ENCODE results near the gene GRIN3B.

The GRIN3B gene

DNA sequence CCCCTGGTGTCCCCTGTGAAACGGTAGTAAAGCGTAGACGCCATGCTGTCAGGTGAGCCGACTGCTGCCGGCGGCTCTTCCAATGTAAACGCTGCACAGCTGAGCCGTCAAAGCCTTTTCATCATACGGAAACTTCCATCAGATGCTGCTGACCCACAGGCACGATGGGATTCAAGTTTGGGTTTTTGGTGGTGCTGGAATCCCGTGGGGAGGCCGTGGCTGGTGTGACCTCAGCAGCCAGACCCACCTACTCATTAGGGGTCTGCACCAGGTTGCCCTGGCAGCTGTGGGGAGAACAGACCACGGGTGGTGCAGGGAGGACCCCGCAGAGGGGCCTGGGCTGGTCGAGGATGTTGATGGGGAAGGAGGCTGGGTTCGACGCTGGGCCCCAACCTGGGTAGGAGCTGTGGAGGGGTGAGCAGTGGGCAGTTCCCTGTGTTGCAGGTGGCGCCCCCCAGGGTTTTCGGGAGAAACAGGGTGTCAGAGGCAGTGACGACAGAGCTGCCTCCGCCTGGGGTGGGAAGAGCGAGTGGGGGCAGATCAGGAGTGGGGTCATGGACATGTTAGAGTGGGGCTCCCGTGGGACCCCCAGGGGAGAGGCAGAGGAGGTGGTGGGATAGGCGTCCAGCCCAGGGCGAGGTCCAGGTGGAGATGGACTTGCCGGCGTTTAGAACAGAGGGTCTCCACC, 6.6 kb downstream of the GRIN3B start:
- no peak for DNase-seq (ENCODE audit: low read depth, low spot score)

DNA sequence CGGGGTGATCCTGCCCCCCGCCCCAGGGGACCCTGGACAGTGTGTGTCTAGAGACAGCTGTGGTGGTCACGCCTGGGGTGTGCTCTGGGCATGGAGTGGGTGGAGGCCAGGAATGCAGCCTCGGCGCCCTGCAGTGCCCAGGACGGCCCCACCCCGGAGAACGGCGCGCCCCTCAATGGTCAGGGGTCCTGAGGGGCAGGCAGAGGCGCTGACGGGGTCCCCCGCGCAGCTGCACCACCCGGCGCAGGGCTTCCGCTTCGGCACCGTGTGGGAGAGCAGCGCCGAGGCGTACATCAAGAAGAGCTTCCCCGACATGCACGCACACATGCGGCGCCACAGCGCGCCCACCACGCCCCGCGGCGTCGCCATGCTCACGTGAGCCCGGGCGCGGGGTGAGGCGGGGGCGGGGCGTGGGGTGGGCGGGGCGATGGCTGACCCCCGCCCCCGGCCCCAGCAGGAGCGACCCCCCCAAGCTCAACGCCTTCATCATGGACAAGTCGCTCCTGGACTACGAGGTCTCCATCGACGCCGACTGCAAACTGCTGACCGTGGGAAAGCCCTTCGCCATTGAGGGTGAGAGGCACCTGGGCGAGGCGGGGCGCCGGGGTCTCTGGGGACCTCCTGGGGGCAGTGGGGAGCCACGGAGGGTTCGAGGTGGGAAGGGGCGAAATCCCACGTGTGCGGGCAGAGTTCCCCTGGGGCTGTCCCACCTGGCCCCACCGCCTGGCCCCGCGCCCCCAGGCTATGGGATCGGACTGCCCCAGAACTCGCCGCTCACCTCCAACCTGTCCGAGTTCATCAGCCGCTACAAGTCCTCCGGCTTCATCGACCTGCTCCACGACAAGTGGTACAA, 7.4 kb downstream of the GRIN3B start:
- DNase-seq (ENCODE audit: low read depth, low spot score) = no peak

DNA sequence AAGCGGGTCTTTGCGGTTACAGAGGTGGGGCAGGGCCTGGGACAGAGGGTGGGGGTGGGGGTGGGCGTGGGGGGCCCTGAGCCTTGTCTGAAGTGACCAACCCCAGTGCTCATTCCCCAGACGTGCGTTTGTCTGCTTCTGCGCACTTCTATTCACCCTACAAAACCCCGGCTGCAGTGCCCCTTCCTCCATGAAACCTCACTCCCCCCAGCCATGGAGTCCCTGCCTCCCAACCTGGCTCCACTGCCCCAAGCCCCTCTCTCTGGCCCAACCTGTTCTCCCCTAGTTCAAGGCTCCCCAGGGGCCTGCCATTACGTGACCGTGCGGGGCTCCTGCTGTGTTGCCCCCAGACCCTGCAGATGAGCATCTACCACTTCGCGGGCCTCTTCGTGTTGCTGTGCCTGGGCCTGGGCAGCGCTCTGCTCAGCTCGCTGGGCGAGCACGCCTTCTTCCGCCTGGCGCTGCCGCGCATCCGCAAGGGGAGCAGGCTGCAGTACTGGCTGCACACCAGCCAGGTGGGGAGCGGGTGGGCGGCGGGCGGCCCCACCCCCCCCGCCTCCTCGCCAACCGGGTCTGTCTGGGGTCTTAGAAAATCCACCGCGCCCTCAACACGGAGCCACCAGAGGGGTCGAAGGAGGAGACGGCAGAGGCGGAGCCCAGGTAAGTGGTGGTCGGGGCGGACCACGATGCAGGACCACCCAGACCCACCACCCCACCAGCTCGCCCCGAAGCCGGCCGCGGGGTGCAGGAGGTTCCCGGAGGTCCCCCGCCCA, 8.2 kb downstream of the GRIN3B start:
- no peak for DNase-seq (ENCODE audit: low read depth, low spot score)

DNA sequence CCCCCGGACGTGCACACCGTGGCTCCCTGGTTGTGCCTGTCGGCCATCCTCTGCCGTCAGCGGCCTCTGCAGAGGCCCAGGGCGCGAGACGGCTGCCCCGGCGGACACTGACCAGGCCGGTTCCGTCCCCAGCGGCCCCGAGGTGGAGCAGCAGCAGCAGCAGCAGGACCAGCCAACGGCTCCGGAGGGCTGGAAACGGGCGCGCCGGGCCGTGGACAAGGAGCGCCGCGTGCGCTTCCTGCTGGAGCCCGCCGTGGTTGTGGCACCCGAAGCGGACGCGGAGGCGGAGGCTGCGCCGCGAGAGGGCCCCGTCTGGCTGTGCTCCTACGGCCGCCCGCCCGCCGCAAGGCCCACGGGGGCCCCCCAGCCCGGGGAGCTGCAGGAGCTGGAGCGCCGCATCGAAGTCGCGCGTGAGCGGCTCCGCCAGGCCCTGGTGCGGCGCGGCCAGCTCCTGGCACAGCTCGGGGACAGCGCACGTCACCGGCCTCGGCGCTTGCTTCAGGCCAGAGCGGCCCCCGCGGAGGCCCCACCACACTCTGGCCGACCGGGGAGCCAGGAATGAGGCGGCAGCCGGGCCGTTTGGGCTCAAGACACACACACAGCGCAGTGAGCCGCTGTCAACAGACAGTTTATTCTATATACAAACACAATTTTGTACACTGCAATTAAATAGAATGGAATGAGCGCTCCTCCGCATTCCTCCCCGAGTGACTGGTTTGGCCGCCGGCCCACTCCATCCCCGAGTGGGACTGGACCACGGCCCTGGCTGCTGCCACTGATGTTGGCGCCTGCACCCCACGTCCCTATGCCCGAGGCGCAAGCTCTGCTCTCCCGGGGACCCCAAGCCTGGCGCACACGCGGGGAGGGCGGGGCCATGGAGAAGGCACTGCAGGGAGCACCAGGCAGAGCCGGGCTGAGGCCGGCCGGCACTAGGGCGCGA, 9.1 kb downstream of the GRIN3B start:
- no peak for DNase-seq (ENCODE audit: low read depth, low spot score)

DNA sequence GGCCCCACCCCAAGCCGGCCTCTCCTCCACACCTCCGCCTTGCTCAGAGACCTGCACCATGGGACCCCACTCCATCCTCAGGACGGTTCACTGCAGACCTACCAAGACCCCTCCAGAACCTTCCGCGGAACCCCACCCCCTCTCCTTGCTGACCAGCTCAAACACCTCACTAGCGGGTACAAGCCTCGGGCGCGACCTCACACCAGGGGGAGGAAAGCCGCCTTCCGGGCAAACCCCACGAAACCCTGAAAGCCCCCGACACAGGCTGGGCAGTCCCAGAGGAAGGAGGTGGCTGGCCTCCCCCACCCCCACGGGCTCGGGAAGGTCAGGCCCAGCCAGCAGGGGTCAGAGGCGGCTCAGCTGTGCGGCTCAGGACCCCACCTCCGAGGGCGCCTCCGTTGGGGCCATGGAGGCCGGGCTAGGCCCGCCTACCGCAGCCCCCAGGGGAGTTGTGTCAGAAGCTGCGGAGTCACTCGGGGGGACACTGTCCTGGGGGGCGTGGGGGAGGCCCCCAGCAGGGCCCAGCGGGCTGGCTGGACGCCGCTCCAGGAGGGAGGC, 9.8 kb downstream of the GRIN3B start:
- DNase-seq (ENCODE audit: low read depth, low spot score) = no peak

DNA sequence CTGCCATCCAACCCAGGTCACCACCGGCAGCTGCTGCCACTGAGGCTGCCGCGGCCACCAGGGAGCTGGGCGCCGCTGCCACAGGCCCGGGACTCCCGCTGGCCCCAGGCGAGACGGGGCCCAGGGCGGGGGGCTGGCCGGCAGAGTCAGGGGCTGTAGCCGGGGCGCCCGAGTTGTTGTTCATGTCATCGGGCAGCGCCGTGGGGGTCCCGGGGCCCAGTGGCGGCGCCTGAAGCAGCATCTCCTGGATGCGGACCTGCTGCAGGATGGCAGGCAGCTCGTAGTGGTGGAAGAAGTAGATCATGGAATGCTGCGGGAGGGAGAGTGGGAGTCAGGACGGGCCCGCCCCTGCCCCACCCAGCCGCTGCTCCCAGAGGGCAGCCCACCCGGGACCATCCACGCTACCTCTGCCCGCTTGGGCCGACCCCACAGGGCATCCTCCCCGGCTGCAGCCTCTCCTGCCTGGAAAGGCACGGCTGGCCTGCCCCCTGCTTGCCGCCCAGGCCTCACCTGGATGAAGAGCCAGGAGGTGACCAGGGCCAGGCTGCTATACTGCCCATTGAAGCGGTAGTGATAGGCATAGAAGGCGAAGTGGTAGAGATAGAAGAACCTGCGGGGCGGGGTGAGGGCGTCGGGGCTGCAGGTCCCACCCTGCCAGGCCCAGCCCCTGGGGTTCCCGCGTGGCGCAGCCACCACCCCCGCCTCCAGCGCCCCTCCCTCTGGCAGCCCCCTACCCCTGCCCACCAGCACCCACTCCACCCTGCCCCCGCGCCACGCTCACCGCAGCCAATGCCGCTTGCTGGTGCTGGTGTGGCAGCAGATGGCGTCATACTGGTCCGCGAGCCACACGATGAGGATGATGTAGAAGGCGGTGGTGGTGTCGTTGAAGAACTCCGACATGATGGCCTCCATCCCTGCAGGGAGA, 10.6 kb downstream of the GRIN3B start:
- no peak for DNase-seq (ENCODE audit: low read depth, low spot score)

DNA sequence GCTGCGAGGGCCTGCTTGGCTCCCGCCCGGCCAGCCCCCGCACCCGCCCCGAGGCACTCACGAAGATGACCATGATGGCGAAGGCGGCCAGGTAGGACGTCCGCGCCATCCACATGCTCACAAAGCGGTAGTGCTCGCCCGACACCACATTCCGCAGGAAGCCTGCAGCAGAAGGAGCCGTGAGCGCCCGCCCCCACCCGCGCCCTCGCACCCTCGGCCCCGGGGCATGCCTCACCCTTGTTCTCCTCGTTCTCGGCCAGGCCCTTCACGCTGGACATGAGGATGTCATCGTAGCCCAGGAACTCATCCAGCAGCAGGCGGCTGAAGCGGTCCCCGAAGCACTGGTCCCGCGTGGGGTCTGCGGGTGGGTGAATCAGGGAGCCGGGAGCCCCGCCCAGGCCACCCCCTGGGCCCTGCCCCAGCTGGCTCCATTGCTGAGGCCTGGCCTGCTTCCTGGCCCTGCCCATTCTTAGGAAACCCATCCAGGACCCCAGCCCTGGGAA, 11.7 kb downstream of the GRIN3B start:
- no peak for DNase-seq (ENCODE audit: low read depth, low spot score)

DNA sequence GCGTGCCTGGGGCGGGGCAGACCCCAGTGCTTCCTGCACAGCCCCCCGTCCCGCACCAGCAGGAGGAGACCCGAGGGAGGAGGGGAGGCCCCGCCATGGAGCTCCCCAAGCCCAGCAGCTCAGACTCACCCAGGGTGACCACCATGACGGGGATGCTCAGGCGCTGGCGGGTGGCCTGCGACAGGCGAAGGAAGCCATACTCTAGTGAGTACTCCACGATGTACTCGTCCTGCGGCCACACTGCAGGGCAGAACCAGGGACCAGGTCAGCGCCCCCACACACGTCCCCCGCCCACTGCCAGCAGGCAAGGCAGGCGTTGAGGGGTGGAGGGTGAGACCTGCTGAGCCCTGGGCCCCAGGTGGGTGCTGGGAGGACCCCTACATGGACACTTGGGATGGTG, 12.1 kb downstream of the GRIN3B start:
- DNase-seq (ENCODE audit: low read depth, low spot score) = no peak

DNA sequence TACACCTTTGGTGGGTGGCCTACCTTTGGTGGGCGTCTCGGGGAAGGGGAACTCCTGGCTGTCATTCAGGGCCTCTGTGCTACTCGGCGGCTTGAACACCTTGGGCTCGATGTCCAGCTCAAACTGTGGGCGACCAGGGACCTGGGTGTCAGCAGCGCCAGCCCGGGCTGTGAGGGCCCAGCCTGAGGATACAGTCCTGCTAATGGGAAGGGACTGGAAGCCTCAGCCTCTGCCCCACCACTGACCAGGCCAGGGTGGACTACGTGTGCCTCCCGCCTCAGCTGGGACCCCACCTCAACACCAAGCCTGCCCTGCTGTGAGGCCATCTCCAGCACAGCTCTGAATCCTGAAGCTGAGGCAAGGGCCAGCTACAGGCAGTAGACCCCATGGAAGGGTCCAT, 13.0 kb downstream of the GRIN3B start:
- DNase-seq (ENCODE audit: low read depth, low spot score) = no peak

DNA sequence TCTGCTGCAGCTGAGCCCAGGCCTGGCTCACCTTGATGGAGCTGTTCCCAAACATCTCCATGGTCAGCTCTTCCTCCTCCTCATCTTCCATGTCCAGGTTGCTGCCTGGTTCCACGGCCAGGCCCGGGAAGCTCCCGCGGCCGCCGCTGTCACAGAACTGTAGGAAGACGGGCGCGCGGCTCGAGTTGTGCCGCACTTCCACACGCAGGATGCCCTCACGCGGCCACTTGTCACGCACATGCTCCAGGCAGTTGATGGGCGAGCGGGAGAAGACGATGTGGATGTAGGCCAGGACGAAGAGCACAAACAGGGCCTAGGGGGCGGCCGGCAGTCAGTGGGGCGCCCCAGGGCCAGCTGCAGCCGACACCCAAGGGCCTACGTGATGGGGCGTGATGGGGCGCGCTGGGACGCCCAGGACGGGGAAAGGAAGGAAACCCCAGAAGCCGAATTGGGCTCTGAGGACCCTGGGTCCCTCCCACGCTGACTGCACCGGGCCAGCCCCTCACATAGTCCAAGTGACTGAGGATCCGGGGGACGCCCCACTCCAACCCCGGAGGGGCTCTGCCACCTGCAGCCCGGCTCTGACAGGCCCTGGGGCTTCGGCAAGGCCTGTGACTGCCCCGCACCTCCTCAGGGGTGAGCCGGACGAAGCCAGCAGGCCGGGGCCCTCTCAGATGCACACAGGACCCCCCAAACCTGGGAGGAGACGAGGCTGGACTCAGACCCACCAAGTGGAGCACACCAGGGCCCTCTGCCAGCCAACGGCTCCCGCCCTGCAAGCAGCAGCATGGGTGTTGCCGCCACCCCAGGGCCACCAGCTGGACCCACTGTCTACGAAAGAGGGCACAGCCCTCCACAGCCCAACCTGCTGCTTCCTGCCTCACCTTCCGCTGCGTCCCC, 14.2 kb downstream of the GRIN3B start:
- no peak for DNase-seq (ENCODE audit: low read depth, low spot score)

DNA sequence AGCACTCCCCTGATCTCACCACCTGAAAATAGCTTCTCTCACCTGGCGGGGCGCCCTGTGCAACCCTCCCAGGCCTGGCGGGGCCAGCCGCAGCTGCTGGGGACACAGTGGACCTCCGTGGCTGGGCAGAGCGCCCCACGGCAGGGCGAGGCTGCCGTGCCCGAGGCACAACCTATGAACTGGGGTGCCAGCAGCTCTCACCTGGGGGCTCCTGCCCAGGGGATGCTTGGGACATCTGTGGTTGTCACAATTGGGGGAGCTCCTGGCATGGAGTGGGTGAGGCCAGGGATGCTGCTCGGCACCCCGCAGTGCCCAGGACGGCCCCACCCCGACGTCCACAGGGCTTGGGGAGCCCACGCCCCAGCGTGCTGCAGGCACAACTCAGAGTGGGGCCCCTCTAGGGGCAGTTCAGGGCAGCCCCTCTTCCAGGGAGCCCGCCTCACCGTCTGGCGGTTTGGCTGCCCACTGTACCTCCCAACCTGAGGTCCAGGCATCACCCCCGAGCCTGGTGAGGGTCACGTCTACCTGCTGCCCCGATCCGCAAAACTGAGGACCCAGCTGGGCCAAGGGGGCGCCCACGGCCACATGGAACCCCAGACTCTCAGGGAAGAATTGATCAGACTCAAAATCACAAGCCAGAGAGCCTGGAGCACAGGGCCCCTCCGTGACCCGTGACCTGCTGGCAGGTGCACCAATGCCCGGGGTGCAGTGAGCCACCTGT, 15.0 kb downstream of the GRIN3B start:
- no peak for DNase-seq (ENCODE audit: low read depth, low spot score)

DNA sequence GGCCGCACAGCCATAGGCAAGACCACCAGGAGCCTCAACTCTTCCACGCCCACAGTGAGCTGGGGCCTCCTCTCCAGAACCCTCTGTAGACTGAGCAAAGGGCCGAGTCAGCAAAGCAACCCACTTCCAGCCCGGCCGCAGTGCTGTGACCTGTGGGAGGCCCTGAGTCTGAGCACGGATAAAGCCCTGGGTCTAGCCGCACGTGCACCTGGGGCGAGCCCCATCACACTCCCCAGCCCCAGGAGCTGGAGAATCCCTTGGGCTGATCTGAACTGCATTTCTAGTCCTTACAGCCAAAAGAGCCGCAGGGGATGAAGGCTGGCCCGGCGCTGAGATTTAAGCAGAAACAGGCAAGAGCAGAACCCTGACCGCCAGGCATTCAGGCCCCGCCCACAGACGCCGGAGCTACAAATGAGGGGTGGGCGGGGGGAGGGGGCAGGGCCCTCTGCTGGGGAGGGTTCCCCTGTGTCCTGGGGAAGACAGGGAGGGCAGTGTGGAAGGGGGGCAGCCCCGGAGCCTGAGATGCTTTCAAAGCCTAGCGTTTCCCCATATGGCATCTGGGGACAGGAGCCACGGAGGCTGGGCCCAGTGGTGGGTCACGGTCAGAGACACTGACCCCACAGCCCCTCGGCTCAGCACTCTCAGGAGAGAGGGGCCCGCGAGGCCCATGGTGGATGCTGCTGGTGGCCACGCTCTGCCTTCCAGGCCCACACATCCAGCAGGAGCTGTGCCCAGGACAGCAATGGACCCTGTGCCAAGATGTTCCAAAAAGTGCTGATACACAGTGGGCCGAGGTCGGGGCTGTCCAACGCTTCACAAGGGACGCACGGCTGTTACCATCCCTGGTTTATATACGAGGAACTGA, 15.8 kb downstream of the GRIN3B start:
- DNase-seq (ENCODE audit: low read depth, low spot score) = no peak

DNA sequence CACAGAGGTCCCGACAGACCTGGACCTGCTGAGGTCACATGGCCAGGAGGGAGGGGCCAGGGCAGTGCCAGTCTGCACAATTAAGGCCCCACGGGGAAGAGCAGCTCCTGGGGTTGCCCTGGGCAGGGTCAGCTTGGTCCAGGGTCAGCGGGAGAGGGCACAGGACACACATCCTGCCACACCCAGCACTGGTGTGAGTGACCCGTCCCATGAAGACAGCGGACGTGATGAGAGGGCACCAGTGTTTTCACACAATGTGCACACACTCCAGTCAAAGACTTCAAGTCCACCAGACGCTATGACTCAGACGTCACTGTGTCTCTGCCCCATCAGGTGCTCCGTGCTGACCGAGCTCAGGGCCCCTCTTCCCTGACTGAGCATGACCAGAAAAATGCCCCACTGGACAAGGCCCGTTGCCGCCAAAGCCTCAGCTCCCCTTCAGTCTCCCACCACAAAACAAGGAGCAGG, 16.5 kb downstream of the GRIN3B start:
- no peak for DNase-seq (ENCODE audit: low read depth, low spot score)

DNA sequence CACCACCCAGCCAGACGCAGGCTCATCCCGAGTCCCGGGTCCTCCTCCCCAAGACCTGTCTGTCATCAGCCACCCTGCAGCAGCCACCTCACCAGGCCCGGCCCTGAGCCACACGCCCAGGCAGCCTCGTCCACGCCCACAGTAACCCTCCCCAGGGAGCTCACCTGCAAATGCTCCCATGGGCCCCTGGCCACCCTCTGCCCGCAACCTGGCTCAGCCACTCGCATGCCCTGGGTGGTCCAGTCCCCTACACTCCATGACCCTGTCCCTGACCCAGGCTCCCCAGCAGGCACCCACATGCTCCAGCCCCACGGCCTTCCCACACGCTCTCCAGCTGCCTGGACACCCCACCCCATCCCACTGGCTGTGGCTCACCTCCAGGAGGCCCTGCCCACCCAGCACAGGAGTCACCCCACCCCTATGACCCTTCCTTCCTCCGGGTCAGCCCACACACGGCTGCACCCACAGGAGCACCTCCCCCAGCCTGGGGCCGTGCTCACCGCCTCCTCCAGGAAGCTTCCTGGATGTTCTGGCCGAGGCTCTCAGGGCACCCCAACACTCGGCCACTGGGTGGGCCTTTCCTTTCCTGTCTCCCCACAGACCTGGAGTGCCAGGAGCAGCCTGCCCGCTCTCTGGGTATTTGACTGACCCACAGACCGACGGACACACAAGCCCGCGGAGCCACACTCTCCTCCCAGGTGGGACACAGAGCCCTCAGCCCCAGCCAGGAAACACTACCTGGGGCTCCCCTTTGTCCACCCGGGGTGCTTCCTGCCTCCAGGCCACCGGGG, 17.1 kb downstream of the GRIN3B start:
- no peak for DNase-seq (ENCODE audit: low read depth, low spot score)

DNA sequence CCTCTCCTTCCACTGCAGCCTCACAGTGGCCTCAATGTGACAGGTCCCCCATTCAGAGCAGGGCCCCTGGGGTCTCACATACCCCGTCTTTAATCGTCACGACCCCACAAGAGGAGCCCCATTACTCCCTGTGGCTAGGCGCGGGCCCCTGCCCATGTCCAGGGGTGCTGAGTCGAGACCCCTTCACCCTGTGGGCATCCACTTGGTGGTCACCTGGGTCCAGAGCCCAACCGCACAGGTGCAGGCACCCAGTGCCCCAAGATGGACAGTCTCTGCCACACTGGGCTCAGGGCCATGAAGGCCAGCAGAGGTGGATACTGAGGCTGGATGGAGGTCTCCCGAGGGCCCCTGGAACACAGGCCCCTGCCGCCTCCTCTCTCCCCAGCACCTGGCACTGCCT, 17.7 kb downstream of the GRIN3B start:
- no peak for DNase-seq (ENCODE audit: low read depth, low spot score)

DNA sequence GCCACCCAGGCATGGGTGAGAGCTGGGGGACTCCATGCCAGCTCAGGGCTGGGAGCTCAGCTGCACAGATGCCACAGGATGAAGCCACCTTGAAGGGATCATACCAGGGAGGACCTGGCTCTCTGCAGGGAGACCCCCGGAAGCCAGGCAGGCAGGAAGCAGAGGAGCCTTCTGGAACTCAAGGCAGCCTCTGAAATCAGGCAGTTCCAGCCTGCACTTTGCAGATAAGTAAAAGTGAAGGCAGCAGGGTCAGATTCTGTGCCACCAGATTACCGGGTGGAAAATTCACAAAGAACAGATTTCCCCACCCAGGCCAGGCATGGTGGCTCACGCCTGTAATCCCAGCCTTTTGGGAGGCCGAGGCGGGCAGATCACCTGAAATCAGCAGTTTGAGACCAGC, 18.2 kb downstream of the GRIN3B start:
- no peak for DNase-seq (ENCODE audit: low read depth, low spot score)

All from activated CD4-positive, CD25-positive, alpha-beta regulatory T cell treated with anti-CD3 and anti-CD28 coated beads, Interleukin-2, amount 50 U/mL, for 16 hours (primary cell).